ENCODE data around the gene NUP205.
"Not testable (repeated sequence)": the region's sequence is repeated elsewhere in the genome, so short reads cannot be mapped to it uniquely, and the experiment has no call there.

NUP205 gene

GRCh38 chr7:135692055-135692454, 134.3 kb downstream of the NUP205 start:
- Histone ChIP-seq H3K4me1 (ENCODE audit: insufficient read depth, low read length) (no peaks in the 10 kb centered on the region), H3K27me3 (ENCODE audit: insufficient read depth, low read length) (no peaks in the 10 kb centered on the region), H3K9me3 (ENCODE audit: low read length) (no peaks in the 10 kb centered on the region), H3K36me3 (ENCODE audit: insufficient read depth, low read length) (peaks cover 18% of the 10 kb centered on the region), H2AFZ (ENCODE audit: low read depth, low read length) (no peak overlapping the region), H3K4me3 (ENCODE audit: low read length) (no peak overlapping the region)

- not testable (repeated sequence) for H3K4me1 ChIP-seq (ENCODE audit: insufficient read depth, low read length); H2AFZ ChIP-seq (ENCODE audit: low read depth, low read length); H3K27me3 ChIP-seq (ENCODE audit: insufficient read depth, low read length); H3K4me3 ChIP-seq (ENCODE audit: low read length); H3K9me3 ChIP-seq (ENCODE audit: low read length)
- H3K36me3 ChIP-seq (ENCODE audit: insufficient read depth, low read length): peaks cover 18% of the 10 kb centered on the region
Observed at GRCh38 chr7:135692606-135693005, 134.9 kb downstream of the NUP205 start.

- no peaks in the 10 kb centered on the region for H3K27me3 ChIP-seq (ENCODE audit: insufficient read depth, low read length)
- no peak overlapping the region for H3K4me3 ChIP-seq (ENCODE audit: low read length)
- no peaks in the 10 kb centered on the region for H3K9me3 ChIP-seq (ENCODE audit: low read length)
- no peak overlapping the region for H2AFZ ChIP-seq (ENCODE audit: low read depth, low read length)
- no peaks in the 10 kb centered on the region for H3K4me1 ChIP-seq (ENCODE audit: insufficient read depth, low read length)
- H3K36me3 ChIP-seq (ENCODE audit: insufficient read depth, low read length): peaks cover 18% of the 10 kb centered on the region
Observed at GRCh38 chr7:135693558-135693957, 135.8 kb downstream of the NUP205 start.

GRCh38 chr7:135697276-135698049, 139.7 kb downstream of the NUP205 start:
- H3K27me3 ChIP-seq (ENCODE audit: insufficient read depth, low read length): no peaks in the 10 kb centered on the region
- no peaks in the 10 kb centered on the region for H3K4me1 ChIP-seq (ENCODE audit: insufficient read depth, low read length)
- peaks cover 4% of the 10 kb centered on the region for H3K36me3 ChIP-seq (ENCODE audit: insufficient read depth, low read length)
- H2AFZ ChIP-seq (ENCODE audit: low read depth, low read length): no peak overlapping the region
- no peaks in the 10 kb centered on the region for H3K9me3 ChIP-seq (ENCODE audit: low read length)
- H3K4me3 ChIP-seq (ENCODE audit: low read length): no peak overlapping the region
